Ovary (tissue), 9 donors: ENCODE data around the gene BLOC1S1. TPM values are rescaled to one million over a fixed set of nuclear protein-coding genes. Genes with fewer than 3 reads are reported as not detected.

ENCODE experiments used
- DNase-seq, 5 donors: peaks; one replicate each; pipeline ENCODE4 v3.0.0-alpha.2; 2019 to 2020
- H3K27ac ChIP-seq, 2 donors: fragments of 200-600 bp; one replicate each; pipeline versions ENCODE4 v1.5.1 to v1.8.0; 2019 to 2022
- H3K27me3 ChIP-seq: fragments of 200-600 bp; one replicate; pipeline ENCODE4 v1.8.0; 2022
- H3K36me3 ChIP-seq: fragments of 200-600 bp; sonication (generic); one replicate; pipeline ENCODE4 v1.5.1; 2019
- H3K4me1 ChIP-seq: one replicate; pipeline ENCODE4 v1.8.1; 2013; ENCODE audit warnings: mild to moderate bottlenecking, moderate library complexity; ENCODE audit not compliant: insufficient read depth
- H3K4me3 ChIP-seq: fragments of 200-600 bp; sonication (generic); one replicate; pipeline ENCODE4 v1.5.1; 2017
- H3K9me3 ChIP-seq, 2 donors: fragments of 200-600 bp in 1 of 2; sonication (generic) in 1 of 2; one replicate each; pipeline versions ENCODE4 v1.5.1 to v1.8.1; 2013 to 2019; ENCODE audit warnings: mild to moderate bottlenecking in 1 of 2, moderate library complexity in 1 of 2
- EP300 ChIP-seq: sonication (generic); formaldehyde crosslinking; IDR thresholded peaks from one replicate; pipeline ENCODE4 v1.6.1; 2017; ENCODE audit warnings: antibody characterized with exemption
- POLR2A ChIP-seq: fragments of 450-650 bp; IDR thresholded peaks from one replicate; pipeline ENCODE4 v1.6.1; 2017; ENCODE audit warnings: antibody characterized with exemption, mild to moderate bottlenecking, moderate library complexity
- WGBS, 3 donors: extraction: QIAGEN DNeasy Blood & Tissue Kit in 1 of 3; methylation state at CpG; one replicate each; pipeline versions ENCODE4 v1.1.5 to v1.1.7; 2013 to 2017; 5-methylcytosine and 5-hydroxymethylcytosine counted together
- intact Hi-C, 4 donors: fragments of 100-400 bp; cut with DNase I; formaldehyde crosslinking; loops; one replicate each; pipeline versions ENCODE4 v1.11.0 to v1.15.1; 2022 to 2023
- polyA plus RNA-seq, 2 donors: library from polyadenylated mRNA; stranded (reverse); fragments of 200-250 nt in 1 of 2; fragments of 350-450 nt in 1 of 2; fragmentation: Illumina TruSeq in 1 of 2; extraction: RNeasy Lipid Tissue Mini Kit (QIAGEN cat#74804) in 1 of 2; gene quantifications; one replicate each; pipeline ENCODE4 v1.2.3, GENCODE V29; 2013 to 2014
- total RNA-seq, 7 donors: library from RNA; depleted of rRNA in 2 of 7; stranded (reverse); fragments of >200 nt in 2 of 7; fragmentation: NEBNext Ultra II Directional in 3 of 7; extraction: Animal tissue kit (Norgen Biotek cat#: 25700) in 3 of 7; gene quantifications; one replicate each; pipeline versions ENCODE4 v1.1.0 to v1.2.4, GENCODE V29; 2016 to 2023
- TF ChIP-seq, protein P1 (sequence below), 3 donors: fragments of 450-650 bp in 2 of 3; fragments of 200-600 bp in 1 of 3; IDR thresholded peaks; one replicate each; pipeline versions ENCODE4 v1.5.1 to v1.8.0; 2016 to 2022; ENCODE audit warnings: antibody characterized with exemption in 3 of 3, mild to moderate bottlenecking in 1 of 3
- donor health status: DM: no; HTN: no; CAD: no; lungs with moderate emphysema.
- donor health status: DM: no; HTN: no; CAD: no.
- donor health status: Bipolar disorder and iron deficiency.
- donor health status: DM: yes; HTN: yes; CAD: no.
- donor health status: DM: no; HTN: no; CAD: no.
- donor health status: DM: yes; HTN: yes; CAD: no.

Gene BLOC1S1
- total and polyA plus RNA-seq, 9 donors: 96.0 to 214 (median 120) TPM

DNA sequence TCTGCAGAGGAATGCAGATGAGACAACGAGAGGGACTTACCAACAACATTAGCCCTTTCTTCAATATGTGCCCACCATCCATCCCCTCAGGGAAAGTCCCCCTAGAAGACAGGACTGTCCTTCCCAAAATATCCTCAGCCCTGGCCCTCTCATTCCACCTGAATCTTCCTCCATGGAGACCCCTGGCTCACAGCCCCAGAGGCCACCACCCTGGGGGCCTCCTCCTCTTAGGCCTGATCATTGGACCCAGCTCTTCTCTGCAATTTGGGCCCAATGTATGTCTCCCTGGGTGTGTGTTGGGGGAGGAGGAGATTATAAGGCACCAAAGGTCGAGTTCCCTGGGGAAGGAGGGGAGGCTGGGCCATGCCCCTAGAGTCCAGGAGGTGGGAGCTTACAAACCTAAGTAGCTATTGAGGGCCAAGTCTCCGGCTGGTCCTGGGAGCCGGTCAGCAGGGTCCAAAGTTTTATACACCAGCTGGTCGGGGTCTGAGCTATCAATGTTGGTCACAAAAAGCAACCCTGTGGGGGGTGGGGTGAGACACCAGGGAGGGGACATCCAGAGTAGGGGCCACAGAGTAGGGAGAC lies 16.3 kb upstream of the BLOC1S1 start:
- Histone ChIP-seq H3K9me3 (no peaks in the 10 kb centered on the region), H3K4me1 (no peaks in the 10 kb centered on the region), H3K27me3 (no peaks in the 10 kb centered on the region), H3K36me3 (no peaks in the 10 kb centered on the region), H3K4me3 (no peak overlapping the region), H3K27ac (no peak overlapping the region)
- TF ChIP-seq EP300: no peak
- TF ChIP-seq, protein P1, sequence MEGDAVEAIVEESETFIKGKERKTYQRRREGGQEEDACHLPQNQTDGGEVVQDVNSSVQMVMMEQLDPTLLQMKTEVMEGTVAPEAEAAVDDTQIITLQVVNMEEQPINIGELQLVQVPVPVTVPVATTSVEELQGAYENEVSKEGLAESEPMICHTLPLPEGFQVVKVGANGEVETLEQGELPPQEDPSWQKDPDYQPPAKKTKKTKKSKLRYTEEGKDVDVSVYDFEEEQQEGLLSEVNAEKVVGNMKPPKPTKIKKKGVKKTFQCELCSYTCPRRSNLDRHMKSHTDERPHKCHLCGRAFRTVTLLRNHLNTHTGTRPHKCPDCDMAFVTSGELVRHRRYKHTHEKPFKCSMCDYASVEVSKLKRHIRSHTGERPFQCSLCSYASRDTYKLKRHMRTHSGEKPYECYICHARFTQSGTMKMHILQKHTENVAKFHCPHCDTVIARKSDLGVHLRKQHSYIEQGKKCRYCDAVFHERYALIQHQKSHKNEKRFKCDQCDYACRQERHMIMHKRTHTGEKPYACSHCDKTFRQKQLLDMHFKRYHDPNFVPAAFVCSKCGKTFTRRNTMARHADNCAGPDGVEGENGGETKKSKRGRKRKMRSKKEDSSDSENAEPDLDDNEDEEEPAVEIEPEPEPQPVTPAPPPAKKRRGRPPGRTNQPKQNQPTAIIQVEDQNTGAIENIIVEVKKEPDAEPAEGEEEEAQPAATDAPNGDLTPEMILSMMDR (IDR thresholded peaks at IDR 0.05): no peak
- TF ChIP-seq POLR2A: no peak
- 58 to 63% (median 62%) methylated on average over 5 of the region's 5 CpGs for WGBS, 3 donors
- intact Hi-C loops: no loop called here
- DNase-seq: peak in 2 of 5 donors; percentile 5 to 16

DNA sequence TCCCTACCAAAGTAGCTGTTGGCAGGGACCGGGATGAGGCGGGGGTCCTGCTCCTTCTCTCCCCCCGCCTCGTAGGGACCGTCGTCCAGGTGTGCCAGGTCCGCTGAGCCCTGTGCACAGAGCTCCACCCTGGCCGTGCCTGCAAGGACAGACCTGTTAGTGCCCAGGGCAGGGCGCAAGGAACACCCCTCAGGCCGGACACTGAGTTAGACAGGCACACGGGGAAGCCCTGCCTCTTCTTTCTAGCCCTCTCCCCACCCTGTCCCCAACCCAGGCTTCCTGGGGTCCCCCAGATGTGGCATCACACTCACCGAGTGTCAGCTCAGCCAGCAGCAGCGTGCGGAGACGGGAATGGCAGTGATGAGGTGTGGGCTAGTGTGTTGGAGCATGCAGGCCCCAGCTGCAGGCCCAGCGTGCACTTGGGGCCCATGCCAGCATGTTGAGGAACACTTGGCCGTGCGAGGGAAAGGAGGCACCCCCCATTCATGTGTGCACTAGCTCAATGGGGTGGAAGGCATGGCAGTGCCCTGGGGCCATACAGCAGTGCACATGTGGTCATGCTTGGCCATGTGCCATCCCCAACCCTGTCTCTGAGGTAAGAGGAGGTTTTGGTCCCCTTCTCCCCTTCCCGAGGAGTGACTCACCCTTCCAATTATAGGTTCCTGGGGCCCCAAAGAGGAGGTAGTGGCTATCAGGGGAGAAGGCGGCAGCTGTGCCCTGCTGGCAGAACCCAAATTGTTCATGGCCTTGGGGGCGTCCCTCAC lies 15.4 kb upstream of the BLOC1S1 start:
- 81 to 83% (median 81%) methylated on average over 21 of the region's 21 CpGs for WGBS, 3 donors
- Histone ChIP-seq H3K4me1 (no peaks in the 10 kb centered on the region), H3K4me3 (no peak overlapping the region), H3K9me3 (no peaks in the 10 kb centered on the region), H3K27ac (no peak overlapping the region), H3K27me3 (no peaks in the 10 kb centered on the region), H3K36me3 (no peaks in the 10 kb centered on the region)
- no peak for TF ChIP-seq EP300
- TF ChIP-seq, protein P1 (IDR thresholded peaks at IDR 0.05): no peak
- TF ChIP-seq POLR2A: no peak
- intact Hi-C loops: no loop called here
- peak in 1 of 5 donors; percentile 27 for DNase-seq

DNA sequence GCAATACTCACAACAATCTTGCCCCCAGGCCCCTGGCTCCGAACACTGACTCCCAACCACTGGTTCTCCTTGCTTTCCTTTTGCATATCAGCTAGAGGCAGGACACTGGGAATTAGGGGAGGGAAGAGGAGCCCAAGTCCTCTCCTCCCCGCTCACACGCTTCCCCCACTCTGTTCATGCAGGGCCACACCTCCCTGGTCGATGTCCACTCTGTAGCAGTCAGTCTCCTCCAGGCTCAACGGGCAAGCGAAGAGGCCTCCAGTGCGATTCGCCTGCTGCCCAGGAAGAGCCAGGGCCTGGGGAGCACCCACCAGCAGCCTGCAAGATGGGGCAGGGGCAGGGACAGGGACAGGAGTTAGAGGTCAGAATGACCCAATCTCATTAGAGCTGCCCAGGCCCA lies 13.0 kb upstream of the BLOC1S1 start:
- no peak overlapping the region for H3K4me3 ChIP-seq
- no peaks in the 10 kb centered on the region for H3K27me3 ChIP-seq
- 81 to 90% (median 86%) methylated on average over 8 of the region's 8 CpGs for WGBS, 3 donors
- no peaks in the 10 kb centered on the region for H3K36me3 ChIP-seq
- intact Hi-C loops: no loop called here
- DNase-seq: no peak
- H3K27ac ChIP-seq: no peak overlapping the region
- TF ChIP-seq POLR2A (no peak), EP300 (no peak)
- TF ChIP-seq, protein P1 (IDR thresholded peaks at IDR 0.05): no peak
- peaks cover 5% of the 10 kb centered on the region for H3K4me1 ChIP-seq
- H3K9me3 ChIP-seq: no peaks in the 10 kb centered on the region

DNA sequence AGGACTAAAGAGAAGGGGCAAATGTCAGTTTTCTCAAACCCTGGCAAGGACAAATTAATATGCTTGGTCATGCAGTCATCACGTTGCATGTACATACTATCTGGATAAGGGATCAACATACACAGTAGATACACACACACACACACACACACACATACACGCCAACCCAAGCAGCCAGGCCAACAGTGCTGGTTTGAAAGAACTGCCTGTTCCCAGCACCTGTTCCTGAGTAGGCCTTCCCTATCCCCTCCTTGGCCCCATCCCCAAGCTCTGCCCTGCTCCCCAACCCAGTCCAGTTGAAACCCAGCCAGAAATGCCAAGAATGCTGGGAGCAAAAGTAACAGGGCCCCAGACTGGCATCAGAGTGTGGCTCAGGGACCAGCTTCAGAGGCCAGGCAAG lies 12.6 kb upstream of the BLOC1S1 start:
- no peak overlapping the region for H3K4me3 ChIP-seq
- no peaks in the 10 kb centered on the region for H3K9me3 ChIP-seq
- TF ChIP-seq, protein P1 (IDR thresholded peaks at IDR 0.05): no peak
- no peak for TF ChIP-seq POLR2A
- TF ChIP-seq EP300: no peak
- H3K27ac ChIP-seq: no peak overlapping the region
- no peaks in the 10 kb centered on the region for H3K36me3 ChIP-seq
- DNase-seq: peak in 1 of 5 donors; percentile 9
- no peaks in the 10 kb centered on the region for H3K27me3 ChIP-seq
- intact Hi-C loops: no loop called here
- peaks cover 5% of the 10 kb centered on the region for H3K4me1 ChIP-seq
- 75 to 87% (median 79%) methylated on average over 2 of the region's 2 CpGs for WGBS, 3 donors
